Lower lobe of right lung (tissue), 2 donors: ENCODE data around the gene TPGS1. TPM values are rescaled to one million over a fixed set of nuclear protein-coding genes. Genes with fewer than 3 reads are reported as not detected.

Experiments used
- ATAC-seq, 2 donors: fragments of 200-7000 bp; cut with Tn5 transposase; one replicate each; pipeline ENCODE4 v1.9.1; 2020 to 2022; ENCODE audit warnings: mild to moderate bottlenecking in 2 of 2, moderate library complexity in 2 of 2
- DNase-seq: peaks from one replicate; pipeline ENCODE4 v3.0.0-alpha.2; 2020
- H3K27ac ChIP-seq: fragments of 200-600 bp; one replicate; pipeline ENCODE4 v1.8.0; 2022
- H3K27me3 ChIP-seq: fragments of 200-600 bp; one replicate; pipeline ENCODE4 v1.8.0; 2022; ENCODE audit warnings: low read depth
- H3K36me3 ChIP-seq: fragments of 200-600 bp; one replicate; pipeline ENCODE4 v1.8.0; 2022; ENCODE audit warnings: mild to moderate bottlenecking
- H3K4me1 ChIP-seq: fragments of 200-600 bp; one replicate; pipeline ENCODE4 v1.8.0; 2022
- H3K4me3 ChIP-seq: fragments of 200-600 bp; one replicate; pipeline ENCODE4 v1.8.0; 2022; ENCODE audit warnings: mild to moderate bottlenecking
- H3K9me3 ChIP-seq: fragments of 200-600 bp; one replicate; pipeline ENCODE4 v1.8.0; 2022
- CTCF ChIP-seq: fragments of 200-600 bp; IDR thresholded peaks from one replicate; pipeline ENCODE4 v1.8.0; 2022; ENCODE audit warnings: antibody characterized with exemption, mild to moderate bottlenecking
- intact Hi-C: fragments of 100-400 bp; cut with DNase I; formaldehyde crosslinking; loops from one replicate; pipeline ENCODE4 v1.11.0; 2022
- total RNA-seq: library from RNA; stranded (reverse); fragmentation: NEBNext Ultra II Directional; extraction: Animal tissue kit (Norgen Biotek cat#: 25700); gene quantifications from one replicate; pipeline ENCODE4 v1.2.1, GENCODE V29; 2021
- donor health status: DM: no; HTN: yes; CAD: no; lungs with severe emphysema.

Gene TPGS1
- total RNA-seq, 1 donor from 2014 or later = 18.8 TPM

GRCh38 chr19:512547-513365 is 5.5 kb downstream of the TPGS1 start:
- H3K4me3 ChIP-seq = no peak overlapping the region

GRCh38 chr19:513368-514165 is 6.3 kb downstream of the TPGS1 start:
- H3K4me1 ChIP-seq = peaks cover 30% of the 10 kb centered on the region
- no peak overlapping the region for H3K4me3 ChIP-seq
- DNase-seq = no peak
- ATAC-seq = no peak
- H3K9me3 ChIP-seq = no peaks in the 10 kb centered on the region
- H3K27me3 ChIP-seq = no peaks in the 10 kb centered on the region
- no peak for TF ChIP-seq CTCF
- intact Hi-C loops = no loop called here
- peaks cover 5% of the 10 kb centered on the region for H3K36me3 ChIP-seq
- no peak overlapping the region for H3K27ac ChIP-seq

More at GRCh38 chr19:512547-513365, 5.5 kb downstream of the TPGS1 start:
- Histone ChIP-seq H3K9me3 (no peaks in the 10 kb centered on the region), H3K4me1 (peaks cover 38% of the 10 kb centered on the region), H3K27me3 (no peaks in the 10 kb centered on the region), H3K27ac (peak overlapping the region; percentile 38), H3K36me3 (peaks cover 5% of the 10 kb centered on the region)
- intact Hi-C loops = no loop called here
- peak; percentile 78 for DNase-seq
- no peak for TF ChIP-seq CTCF
- ATAC-seq = peak; percentile 37 to 39

GRCh38 chr19:514166-514663 is 6.9 kb downstream of the TPGS1 start:
- ATAC-seq = no peak
- intact Hi-C loops = no loop called here
- no peak for DNase-seq

GRCh38 chr19:517721-518597 is 10.7 kb downstream of the TPGS1 start:
- no peak for TF ChIP-seq CTCF
- peaks cover 5% of the 10 kb centered on the region for H3K36me3 ChIP-seq
- no peak overlapping the region for H3K4me3 ChIP-seq
- no peaks in the 10 kb centered on the region for H3K27me3 ChIP-seq
- ATAC-seq = peak; percentile 11 to 15
- no peaks in the 10 kb centered on the region for H3K4me1 ChIP-seq
- intact Hi-C loops = no loop called here
- no peak overlapping the region for H3K27ac ChIP-seq
- DNase-seq = no peak
- H3K9me3 ChIP-seq = no peaks in the 10 kb centered on the region

More at GRCh38 chr19:514166-514663, 6.9 kb downstream of the TPGS1 start:
- Histone ChIP-seq H3K27me3 (no peaks in the 10 kb centered on the region), H3K4me1 (peaks cover 25% of the 10 kb centered on the region), H3K36me3 (peaks cover 5% of the 10 kb centered on the region), H3K4me3 (no peak overlapping the region), H3K27ac (no peak overlapping the region), H3K9me3 (no peaks in the 10 kb centered on the region)
- TF ChIP-seq CTCF = no peak
